BJ (cell line): ENCODE data around the gene RECQL5. TPM values are rescaled to one million over a fixed set of nuclear protein-coding genes. Genes with fewer than 3 reads are reported as not detected.

ENCODE experiments used
- CTCF ChIA-PET: fragments of 350-600 bp; formaldehyde crosslinking; extraction: SDS; loops from one replicate; lab custom pipeline; 2021; ENCODE audit warnings: antibody characterized with exemption, inconsistent platforms; lab: Yijun Ruan, JAX
- POLR2A ChIA-PET: fragments of 300-600 bp; sonication (Branson Sonifier 250); formaldehyde crosslinking; extraction: SDS; loops from one replicate; lab custom pipeline; 2021; ENCODE audit warnings: antibody characterized with exemption; lab: Charles Lee
- DNase-seq: peaks from one replicate; pipeline ENCODE4 v3.0.0-alpha.2; 2011; ENCODE audit warnings: low read depth
- H3K27me3 ChIP-seq: 2 replicates; pipeline ENCODE4 v1.6.0; 2011; ENCODE audit warnings: low read length; ENCODE audit not compliant: control insufficient read depth, insufficient read depth
- H3K36me3 ChIP-seq: 2 replicates; pipeline ENCODE4 v1.5.1; 2011; ENCODE audit warnings: low read length; ENCODE audit not compliant: control insufficient read depth, insufficient read depth
- H3K4me3 ChIP-seq: 2 replicates; pipeline ENCODE4 v1.5.1; 2011; ENCODE audit warnings: low read depth, mild to moderate bottlenecking, control low read depth, low read length
- polyA plus RNA-seq: library from polyadenylated mRNA; depleted of rRNA; stranded (reverse); fragments of >200 nt; gene quantifications from 2 replicates; pipeline ENCODE4 v1.2.3, GENCODE V29; 2011
- TF ChIP-seq, protein P1 (sequence below): IDR thresholded peaks from 2 replicates; pipeline ENCODE4 v1.5.1; 2011; ENCODE audit warnings: low read depth, mild to moderate bottlenecking, control low read depth, inconsistent platforms, low read length, moderate library complexity; ENCODE audit not compliant: insufficient read depth

Gene RECQL5
- polyA plus RNA-seq, 1 experiment: 14.2 TPM

DNA sequence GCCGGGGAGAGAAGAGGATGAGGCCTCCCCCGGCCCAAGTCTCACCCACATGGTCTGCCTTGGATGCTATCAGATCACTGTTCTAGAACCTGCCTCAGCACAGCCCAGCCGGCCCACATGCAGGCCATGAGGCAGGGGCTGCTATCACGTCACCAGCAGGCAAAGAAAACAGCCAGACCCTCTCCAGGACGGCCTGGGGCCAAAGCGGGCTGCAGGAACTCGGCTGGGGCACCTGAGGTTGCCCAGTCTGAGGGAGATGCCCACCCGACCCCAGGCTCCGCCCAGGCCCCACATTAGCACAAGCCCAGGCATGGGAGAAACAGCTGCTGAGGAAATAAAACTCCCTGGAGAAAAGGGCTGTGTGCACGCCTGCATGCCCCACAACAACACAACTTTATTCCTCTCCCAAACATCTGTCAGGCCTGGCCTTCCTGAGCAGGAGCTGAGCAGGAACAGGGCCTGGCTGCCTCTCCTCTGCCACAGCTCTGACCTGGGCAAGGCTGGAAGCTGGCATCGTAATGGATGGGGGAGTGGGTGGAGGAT is 40.4 kb downstream of the RECQL5 start:
- no peak overlapping the region for H3K4me3 ChIP-seq
- ChIA-PET POLR2A (no interaction called here), CTCF (interaction anchor here (0.8 to 21.7 kb wide), 3 partner anchors 27 to 122 kb away, joined by 3 to 502 read pairs (median 6); no protein-coding TSS in a partner anchor)
- peaks cover 13% of the 10 kb centered on the region for H3K36me3 ChIP-seq
- TF ChIP-seq, protein P1, sequence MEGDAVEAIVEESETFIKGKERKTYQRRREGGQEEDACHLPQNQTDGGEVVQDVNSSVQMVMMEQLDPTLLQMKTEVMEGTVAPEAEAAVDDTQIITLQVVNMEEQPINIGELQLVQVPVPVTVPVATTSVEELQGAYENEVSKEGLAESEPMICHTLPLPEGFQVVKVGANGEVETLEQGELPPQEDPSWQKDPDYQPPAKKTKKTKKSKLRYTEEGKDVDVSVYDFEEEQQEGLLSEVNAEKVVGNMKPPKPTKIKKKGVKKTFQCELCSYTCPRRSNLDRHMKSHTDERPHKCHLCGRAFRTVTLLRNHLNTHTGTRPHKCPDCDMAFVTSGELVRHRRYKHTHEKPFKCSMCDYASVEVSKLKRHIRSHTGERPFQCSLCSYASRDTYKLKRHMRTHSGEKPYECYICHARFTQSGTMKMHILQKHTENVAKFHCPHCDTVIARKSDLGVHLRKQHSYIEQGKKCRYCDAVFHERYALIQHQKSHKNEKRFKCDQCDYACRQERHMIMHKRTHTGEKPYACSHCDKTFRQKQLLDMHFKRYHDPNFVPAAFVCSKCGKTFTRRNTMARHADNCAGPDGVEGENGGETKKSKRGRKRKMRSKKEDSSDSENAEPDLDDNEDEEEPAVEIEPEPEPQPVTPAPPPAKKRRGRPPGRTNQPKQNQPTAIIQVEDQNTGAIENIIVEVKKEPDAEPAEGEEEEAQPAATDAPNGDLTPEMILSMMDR: no peak
- H3K27me3 ChIP-seq: no peaks in the 10 kb centered on the region
- DNase-seq: no peak

DNA sequence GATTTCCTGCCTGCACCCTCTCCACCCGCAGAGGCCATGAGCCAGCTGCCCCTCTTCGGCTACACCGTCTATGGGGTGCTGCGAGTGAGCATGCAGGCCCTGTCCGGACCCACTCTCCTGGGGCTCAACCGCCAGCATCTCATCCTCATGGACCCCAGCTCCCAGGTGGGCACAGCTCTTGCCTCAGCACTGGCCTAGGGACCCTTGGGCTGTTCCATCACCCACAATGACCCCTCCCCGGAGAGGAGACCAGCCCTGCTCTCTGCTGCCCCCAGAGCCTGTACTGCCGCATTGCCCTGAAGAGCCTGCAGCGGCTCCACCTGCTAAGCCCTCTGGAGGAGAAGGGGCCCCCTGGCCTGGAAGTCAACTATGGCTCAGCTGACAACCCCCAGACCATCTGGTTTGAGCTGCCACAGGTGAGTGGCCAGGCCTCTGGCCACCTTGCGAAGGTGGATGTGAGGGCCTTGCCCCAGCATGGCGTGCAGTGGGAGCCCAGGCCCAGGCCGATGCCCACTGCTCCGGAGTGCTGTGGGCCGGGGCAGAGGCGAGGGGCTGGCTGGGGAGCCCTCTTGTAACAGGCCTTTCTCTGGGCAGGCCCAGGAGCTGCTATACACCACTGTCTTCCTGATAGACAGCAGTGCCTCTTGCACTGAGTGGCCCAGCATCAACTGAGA is 41.0 kb downstream of the RECQL5 start:
- H3K36me3 ChIP-seq: peaks cover 10% of the 10 kb centered on the region
- POLR2A ChIA-PET: no interaction called here
- CTCF ChIA-PET: interaction anchor here (0.8 to 21.7 kb wide), 13 partner anchors 7 to 158 kb away, joined by 3 to 502 read pairs (median 4); partner anchors contain the start of gene SMIM5
- H3K27me3 ChIP-seq: no peaks in the 10 kb centered on the region; the same call in 1 of the 2 replicates
- H3K4me3 ChIP-seq: no peak overlapping the region
- TF ChIP-seq, protein P1: peak; percentile 81
- DNase-seq: no peak

DNA sequence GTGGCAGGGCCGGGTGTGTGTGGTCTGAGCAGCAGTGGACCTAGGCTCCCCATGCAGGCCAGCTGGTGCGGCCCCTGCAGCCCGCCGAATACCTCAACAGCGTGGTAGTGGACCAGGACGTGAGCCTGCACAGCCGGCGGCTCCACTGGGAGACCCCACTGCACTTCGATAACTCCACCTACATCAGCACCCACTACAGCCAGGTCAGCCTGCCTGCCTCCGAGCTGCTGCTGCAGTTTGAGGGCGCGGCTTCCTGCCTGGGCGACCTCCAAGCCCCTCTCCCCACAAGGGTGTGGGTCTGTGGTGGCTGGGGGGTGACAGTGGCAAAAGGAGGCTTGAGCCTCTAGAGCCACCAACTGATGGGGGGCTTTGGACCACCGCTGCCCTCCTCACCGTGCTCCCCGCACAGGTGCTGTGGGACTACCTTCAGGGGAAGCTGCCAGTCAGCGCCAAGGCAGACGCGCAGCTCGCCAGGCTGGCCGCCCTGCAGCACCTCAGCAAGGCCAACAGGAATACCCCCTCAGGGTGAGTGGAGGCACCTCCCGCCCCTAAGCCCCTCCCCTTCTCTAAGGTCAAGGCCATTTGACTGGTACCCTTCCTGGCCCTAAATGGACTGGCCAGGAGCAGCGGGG is 42.1 kb downstream of the RECQL5 start:
- CTCF ChIA-PET: interaction anchor here (1.0 to 21.7 kb wide), 12 partner anchors 8 to 159 kb away, joined by 3 to 502 read pairs (median 4); partner anchors contain the start of gene SMIM5
- no peak for DNase-seq
- POLR2A ChIA-PET: no interaction called here
- peaks cover 5% of the 10 kb centered on the region for H3K36me3 ChIP-seq
- H3K4me3 ChIP-seq: no peak overlapping the region
- TF ChIP-seq, protein P1: no peak
- H3K27me3 ChIP-seq: no peaks in the 10 kb centered on the region; the same call in 1 of the 2 replicates

DNA sequence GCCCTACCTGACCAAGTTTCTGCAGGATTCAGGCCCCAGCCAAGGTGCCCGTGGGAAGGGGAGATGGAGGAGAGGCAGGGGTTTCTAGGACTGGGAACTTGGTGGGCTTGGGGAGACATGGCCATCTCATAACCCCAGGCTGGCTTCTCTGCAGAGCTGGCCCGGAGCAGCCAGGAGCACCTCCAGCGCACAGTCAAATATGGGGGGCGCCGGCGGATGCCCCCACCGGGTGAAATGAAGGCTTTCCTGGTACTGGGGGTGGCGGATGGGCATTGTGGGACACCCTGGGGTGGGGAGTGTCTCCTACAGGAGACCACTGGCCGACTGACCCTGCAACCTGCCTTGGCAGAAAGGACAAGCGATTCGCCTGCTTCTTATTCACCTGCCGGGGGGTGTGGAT is 42.9 kb downstream of the RECQL5 start:
- Histone ChIP-seq H3K27me3 (no peaks in the 10 kb centered on the region; the same call in 1 of the 2 replicates), H3K4me3 (no peak overlapping the region), H3K36me3 (peaks cover 1% of the 10 kb centered on the region)
- POLR2A ChIA-PET: no interaction called here
- TF ChIP-seq, protein P1: no peak
- CTCF ChIA-PET: interaction anchor here (0.8 to 21.7 kb wide), 8 partner anchors 9 to 124 kb away, joined by 3 to 502 read pairs (median 4); partner anchors contain the start of gene SMIM5
- no peak for DNase-seq

DNA sequence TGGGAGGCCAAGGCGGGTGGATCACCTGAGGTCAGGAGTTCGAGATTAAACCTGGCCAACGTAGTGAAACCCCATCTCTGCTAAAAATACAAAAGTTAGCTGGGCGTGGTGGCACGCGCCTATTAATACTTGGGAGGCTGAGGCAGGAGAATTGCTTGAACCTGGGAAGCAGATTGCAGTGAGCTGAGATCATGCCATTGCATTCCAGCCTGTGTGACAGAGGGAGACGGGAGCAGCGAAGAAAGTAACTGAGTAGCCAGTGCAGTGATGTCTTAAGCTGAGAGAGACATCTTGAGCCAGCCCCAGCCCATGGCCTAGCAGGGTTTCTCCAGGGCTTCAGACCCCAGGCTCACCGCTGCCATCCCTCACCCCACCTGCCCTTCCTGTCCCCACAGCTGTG is 43.6 kb downstream of the RECQL5 start:
- Histone ChIP-seq H3K4me3 (no peak overlapping the region), H3K36me3 (no peaks in the 10 kb centered on the region; the same call in 1 of the 2 replicates), H3K27me3 (no peaks in the 10 kb centered on the region; the same call in 1 of the 2 replicates)
- POLR2A ChIA-PET: no interaction called here
- DNase-seq: no peak
- TF ChIP-seq, protein P1: no peak
- CTCF ChIA-PET: interaction anchor here (0.8 to 21.7 kb wide), 6 partner anchors 9 to 125 kb away, joined by 3 to 502 read pairs (median 5); partner anchors contain the start of gene SMIM5
